ENCODE results near the gene DCAF6.

The DCAF6 gene

GRCh38 chr1:167973832-167974231 is 37.3 kb downstream of the DCAF6 start:
- DNase-seq: no peak

- DNase-seq: no peak
Observed at GRCh38 chr1:167974698-167975097, 38.2 kb downstream of the DCAF6 start.

- no peak for DNase-seq
Observed at GRCh38 chr1:167977245-167977644, 40.8 kb downstream of the DCAF6 start.

GRCh38 chr1:167981933-167982332 is 45.5 kb downstream of the DCAF6 start:
- DNase-seq: no peak

GRCh38 chr1:167983797-167984420 is 47.4 kb downstream of the DCAF6 start:
- DNase-seq: no peak

- peak; percentile 77 for DNase-seq
Observed at GRCh38 chr1:167984886-167985489, 48.5 kb downstream of the DCAF6 start.

GRCh38 chr1:167987174-167987573 is 50.7 kb downstream of the DCAF6 start:
- DNase-seq: peak; percentile 7

- peak; percentile 28 for DNase-seq
Observed at GRCh38 chr1:167991546-167991945, 55.1 kb downstream of the DCAF6 start.

GRCh38 chr1:167993720-167994119 is 57.2 kb downstream of the DCAF6 start:
- no peak for DNase-seq

- no peak for DNase-seq
Observed at GRCh38 chr1:167994560-167994959, 58.1 kb downstream of the DCAF6 start.

- DNase-seq: no peak
Observed at GRCh38 chr1:167995038-167995437, 58.6 kb downstream of the DCAF6 start.

GRCh38 chr1:167996266-167996665 is 59.8 kb downstream of the DCAF6 start:
- no peak for DNase-seq

- no peak for DNase-seq
Observed at GRCh38 chr1:167997037-167997575, 60.6 kb downstream of the DCAF6 start.

- DNase-seq: no peak
Observed at GRCh38 chr1:167999877-168000276, 63.4 kb downstream of the DCAF6 start.

GRCh38 chr1:168000656-168001055 is 64.2 kb downstream of the DCAF6 start:
- DNase-seq: no peak

GRCh38 chr1:168001213-168001612 is 64.7 kb downstream of the DCAF6 start:
- no peak for DNase-seq

- no peak for DNase-seq
Observed at GRCh38 chr1:168004531-168004930, 68.0 kb downstream of the DCAF6 start.

GRCh38 chr1:168005529-168005928 is 69.0 kb downstream of the DCAF6 start:
- DNase-seq: no peak

GRCh38 chr1:168007691-168008090 is 71.2 kb downstream of the DCAF6 start:
- no peak for DNase-seq

GRCh38 chr1:168008595-168008994 is 72.1 kb downstream of the DCAF6 start:
- no peak for DNase-seq

GRCh38 chr1:168009322-168009721 is 72.8 kb downstream of the DCAF6 start:
- no peak for DNase-seq

- DNase-seq: no peak
Observed at GRCh38 chr1:168019407-168019806, 82.9 kb downstream of the DCAF6 start.

- DNase-seq: no peak
Observed at GRCh38 chr1:168031198-168031597, 94.7 kb downstream of the DCAF6 start.

GRCh38 chr1:168031627-168032026 is 95.1 kb downstream of the DCAF6 start:
- DNase-seq: no peak

- DNase-seq: no peak
Observed at GRCh38 chr1:168032029-168032428, 95.5 kb downstream of the DCAF6 start.

Measured in NCI-H226 (cell line).